NCI-H82 (cell line): ENCODE data around the gene PLEKHG4B.

ENCODE experiments used
- DNase-seq: peaks from one replicate; lab custom pipeline; 2025; lab: John Stamatoyannopoulos, UW

The PLEKHG4B gene

DNA sequence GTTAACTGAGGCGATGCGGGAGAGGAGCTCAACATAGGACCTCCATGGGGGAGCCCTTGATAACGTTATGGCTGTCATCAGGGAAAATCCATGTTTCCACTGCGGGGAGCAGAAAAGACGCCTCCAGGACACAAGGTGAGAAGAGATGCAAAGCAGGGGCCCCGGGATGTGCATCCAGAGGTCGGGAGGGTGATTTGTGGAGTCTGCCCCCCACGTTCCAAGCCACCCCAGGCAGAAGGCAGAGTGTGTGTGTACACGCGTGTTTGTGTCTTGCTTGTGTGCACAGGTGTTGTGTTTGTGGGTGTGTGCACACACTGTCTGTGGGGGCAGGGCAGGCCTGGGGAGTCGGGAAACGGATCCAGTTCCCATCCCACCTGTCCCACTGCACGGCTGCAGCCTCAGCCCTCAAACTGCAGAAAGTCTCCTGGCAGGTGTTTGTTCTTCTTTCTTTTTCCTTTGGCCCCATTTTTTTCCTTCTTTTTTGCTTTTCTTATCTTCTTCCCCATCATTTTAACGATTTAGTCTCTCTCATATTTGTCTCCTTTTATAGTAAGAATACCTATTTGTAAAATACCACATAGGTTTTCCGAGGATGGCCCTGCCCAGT is 17.4 kb upstream of the PLEKHG4B start:
- DNase-seq: no peak

DNA sequence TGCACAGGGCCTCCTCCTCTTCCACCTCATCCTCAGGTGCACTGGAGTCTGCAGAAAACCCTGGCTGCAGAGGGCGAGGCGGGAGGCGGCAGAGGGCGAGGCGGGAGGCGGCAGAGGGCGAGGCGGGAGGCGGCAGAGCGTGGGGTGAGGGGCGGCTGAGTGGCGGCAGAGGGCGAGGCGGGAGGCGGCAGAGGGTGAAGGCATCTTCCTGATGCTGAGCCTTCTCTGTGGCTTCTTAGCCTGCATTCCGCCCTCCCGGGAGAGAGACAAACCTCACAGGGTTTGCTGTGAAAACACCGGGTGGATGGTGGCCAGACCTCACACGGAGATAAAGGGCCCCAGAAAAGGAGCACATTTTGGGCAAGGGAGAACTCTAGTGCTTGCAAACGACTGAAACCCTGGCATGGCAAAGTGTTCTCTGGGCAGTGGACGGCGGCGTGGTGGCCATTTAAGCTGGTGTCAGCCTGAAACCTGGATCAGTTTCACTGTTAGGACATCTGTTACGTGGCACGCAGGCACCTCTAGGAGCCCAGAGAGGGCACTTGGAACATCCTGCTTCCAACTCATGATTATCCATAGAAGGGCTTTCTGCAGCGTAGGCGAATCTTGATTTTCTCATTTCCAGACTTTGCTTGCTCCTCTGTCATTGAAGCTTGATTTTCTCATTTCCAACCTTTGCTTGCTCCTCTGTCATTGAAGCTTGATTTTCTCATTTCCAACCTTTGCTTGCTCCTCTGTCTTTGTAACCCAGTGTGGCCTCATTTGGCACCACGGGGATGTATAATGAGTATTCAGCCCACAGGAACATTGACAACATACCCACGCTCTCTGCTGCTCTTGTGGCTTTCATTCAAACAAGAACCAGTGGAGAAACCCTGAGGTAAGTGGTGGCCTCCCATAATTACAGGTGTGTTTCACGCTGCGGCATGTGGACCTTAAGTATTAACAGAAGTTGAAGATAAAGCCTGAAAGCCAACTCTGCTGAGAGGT is 16.3 kb upstream of the PLEKHG4B start:
- no peak for DNase-seq

DNA sequence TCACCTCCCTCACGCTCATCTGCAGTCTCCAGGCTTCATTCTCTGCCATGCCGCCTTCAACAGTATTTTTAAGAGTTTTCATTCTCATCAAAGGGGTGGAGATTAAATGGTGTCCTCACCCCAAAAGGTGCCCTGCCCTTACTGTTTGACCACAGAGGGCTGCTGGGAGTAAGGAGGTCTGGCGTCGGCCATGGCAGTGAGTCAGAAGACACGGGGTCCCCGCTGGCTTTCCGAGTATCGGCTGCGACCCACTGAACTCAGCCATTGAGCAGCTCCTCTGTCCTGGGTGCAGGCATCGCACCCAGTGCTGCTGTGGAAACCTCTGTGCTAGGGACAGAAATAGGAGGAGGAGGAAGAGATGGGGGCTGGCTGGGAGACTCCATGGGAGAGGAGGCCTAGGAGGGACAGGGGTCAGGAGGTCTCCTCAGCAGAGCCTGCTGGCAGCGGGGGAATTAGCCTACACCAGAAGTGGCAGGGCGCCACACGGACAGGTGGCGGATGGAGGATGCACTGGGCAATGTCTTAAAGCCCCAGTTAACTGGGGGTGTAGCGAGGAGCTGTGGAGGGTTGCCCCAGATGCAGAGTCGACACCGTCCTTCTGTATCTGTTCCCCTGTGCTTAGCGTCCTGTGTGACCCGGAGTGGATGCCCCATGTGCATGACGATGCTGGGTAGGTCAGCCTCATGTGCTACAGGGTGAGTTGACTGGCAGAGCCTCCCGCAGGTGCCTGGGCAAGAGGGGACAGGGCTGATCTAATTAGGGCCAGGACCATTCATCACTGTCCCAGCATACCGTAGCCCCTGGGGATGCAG is 15.4 kb upstream of the PLEKHG4B start:
- DNase-seq: no peak

DNA sequence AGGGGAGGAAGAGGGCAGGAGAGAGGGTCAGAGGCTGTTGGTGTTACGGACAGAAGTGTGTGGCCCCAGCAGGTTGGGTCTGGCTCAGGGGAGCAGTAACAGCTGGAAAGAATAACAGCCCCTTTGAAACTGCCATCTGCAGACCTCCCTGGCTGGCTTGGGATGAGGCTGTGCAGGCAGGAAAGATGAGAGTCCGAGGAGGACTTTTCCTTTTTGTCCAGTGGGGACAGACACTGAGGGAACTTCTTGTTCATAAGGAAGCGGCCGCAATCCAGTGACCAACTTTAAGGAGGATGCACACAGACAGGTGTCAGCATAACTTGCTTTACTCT is 14.8 kb upstream of the PLEKHG4B start:
- no peak for DNase-seq

DNA sequence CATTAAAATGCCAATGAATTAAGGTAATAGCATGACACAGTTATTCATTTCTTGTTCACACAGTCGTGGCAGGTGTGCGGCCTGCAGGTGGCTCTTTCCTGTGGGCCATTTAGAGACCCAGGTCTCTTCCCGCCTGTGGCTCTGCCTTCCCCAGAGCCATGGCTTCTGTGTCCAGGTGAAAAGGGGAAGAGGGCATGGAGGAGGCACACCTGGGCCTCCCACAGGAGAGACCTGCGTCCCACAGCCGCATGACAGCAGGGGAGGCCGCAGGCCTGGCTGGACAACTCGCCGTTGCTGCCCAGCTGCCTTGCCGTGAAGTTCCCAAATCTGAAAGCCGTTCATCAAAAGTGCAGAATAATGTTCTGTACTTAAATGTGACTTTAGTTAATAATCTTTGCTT is 14.4 kb upstream of the PLEKHG4B start:
- no peak for DNase-seq

DNA sequence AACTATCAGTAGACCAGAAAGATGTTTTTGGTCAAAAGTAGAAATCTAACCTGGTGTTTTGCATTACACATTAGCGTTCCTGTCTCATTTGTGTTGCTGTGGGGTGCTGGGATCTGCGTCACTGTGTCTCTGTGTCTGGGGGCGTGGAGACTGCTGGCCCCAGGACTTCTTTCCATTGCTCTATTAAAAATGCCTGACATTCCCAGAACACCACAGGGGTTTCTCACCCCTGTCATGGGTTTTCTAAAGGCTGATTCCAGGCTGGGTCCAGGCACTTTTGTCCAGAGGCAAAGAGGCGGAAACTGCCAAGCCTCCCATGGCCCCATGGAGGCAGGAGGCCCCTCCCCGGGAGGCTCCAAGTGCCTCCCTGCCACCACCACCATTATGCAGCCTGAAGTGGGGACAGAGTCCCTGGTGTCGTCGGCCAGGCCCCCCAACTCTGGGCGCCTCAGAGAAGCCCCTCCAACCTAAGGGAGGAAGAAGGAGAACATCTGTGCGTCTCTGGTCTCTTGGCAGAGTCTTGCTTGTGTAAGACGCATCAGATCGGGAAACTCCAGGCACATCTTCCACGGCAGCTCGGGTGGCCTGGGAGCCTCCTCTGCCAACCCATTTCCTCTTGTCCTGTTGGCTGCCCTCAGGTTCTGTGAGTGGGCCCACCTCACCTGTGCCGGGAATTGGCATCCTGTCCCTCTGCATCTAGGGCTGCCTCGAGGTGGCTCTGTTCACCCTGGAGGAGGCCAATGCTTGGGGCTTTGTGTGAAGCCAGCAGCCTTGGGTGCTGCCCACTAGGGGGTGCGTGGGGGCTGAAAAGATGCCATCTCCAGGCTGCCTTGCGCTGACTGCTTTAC is 13.8 kb upstream of the PLEKHG4B start:
- DNase-seq: peak; percentile 48

DNA sequence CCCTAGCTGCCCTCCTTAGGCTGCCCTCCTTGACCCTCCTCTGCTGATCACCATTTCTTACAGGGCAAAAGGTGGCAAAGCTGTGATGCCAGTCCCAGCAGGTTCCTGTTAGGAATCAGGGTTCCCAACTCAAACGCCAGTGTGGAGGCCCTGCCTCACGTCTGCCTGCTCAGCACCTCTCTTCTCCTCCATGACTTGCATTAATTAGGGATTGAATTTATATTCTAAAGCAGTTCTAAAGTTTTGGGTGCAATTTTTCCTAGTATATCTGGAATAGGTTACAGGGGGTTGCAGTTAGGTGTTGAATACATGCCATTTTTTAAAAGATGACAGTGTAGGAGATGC is 13.2 kb upstream of the PLEKHG4B start:
- DNase-seq: no peak

DNA sequence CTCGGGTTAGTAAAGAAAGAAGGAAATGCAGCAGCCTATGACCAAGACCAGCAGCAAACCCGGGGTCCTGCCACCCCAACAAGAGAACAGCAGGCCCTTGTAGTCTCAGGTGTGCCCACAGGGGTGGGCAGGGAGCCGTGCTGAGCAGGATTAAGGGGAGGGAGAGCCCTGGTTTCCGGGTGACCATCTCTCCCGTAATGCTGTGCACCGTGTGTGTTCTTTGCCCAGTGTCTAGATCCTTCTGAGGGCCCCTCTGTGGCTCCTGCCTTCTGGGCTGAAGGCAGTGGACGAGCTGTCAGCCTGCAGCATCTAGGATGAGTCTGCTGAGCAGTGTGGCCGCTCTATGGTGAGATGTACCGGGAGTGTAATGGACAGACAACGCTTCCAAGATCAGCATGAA is 12.7 kb upstream of the PLEKHG4B start:
- no peak for DNase-seq

DNA sequence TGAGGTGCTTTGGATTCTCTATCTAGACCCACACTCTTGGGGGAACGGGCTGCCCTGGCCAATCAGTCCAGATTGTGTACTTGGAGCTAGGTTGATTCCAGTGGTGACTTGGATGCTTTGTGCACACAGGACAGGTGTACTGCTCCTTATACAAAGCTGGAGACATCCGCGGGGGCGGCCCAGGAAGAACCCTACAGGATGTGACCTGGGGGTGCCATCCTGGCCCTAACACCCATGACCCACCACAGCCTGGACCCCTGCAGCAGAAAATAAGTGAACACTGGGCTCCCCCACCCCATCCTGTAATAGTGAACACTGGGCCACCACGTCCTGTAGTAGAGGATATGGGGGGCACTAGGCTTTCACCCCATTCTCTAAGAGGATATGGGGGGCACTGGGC is 12.1 kb upstream of the PLEKHG4B start:
- DNase-seq: no peak

DNA sequence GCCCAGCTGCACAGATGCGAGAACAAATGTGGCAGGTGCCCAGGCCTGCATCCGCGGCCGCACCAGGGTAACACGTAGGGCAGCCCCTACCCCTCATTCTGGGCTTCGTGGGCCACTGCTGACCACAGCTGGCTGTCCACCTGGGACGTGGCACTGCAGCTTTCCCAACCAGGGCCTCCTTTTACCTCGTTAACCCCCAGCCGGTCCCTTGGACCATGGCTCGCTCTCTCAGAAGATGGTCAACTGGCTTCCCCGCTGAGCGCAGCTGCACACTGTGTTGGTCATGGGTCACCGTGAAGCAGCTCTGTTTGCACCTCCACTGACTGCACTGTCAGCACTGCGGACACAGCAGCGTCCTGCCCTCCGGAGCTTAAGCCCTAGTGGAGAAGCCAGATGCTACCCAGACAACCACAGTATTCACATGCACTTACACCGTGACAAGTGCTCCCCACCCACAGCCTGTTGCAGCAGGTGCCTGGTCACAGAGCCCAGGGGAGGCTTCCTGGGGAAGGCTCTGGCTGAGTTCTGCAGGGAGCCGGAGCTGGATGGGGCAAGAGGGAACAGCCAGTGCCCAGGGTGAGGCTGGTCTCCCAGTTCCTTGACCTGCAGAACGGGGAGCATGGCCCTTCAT is 10.5 kb upstream of the PLEKHG4B start:
- no peak for DNase-seq

DNA sequence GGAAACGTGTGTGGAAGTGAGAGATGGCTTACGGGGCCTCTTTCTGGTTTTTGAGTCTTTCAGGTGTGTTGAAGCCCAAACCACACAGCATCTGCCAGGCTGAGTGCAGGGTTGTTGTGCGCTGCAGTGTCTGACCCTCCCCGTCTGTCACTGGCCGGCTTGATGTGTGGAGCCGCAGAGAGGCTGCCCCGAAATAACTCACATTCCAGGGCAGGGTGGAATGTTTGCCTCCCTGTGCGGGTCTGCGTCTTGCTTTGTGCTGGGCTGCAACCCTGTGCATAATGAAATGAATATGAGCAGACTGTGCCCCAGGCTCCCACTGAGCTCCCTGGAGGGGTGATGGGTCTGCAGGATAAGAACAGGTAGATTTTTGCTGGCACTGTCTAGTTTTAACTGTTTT is 9.9 kb upstream of the PLEKHG4B start:
- DNase-seq: no peak

DNA sequence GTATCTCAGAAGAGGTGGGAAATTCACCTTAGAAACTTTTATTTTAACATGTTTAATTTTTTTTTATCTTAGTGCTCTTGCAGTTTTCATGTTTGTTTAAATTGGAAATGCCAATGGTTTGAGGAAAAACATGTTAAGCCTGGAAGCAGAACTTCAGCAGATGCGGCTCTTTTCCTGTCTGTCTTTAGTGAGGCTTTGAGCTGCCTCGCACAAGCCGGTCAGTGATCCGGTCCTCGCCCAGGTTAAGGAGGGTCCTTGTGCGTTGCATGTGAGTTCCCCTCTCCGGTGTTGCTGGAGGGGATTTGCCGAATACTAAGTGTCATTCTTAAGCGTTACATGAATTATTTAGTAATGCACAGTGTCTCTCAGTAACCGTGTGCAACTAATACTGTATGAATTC is 9.4 kb upstream of the PLEKHG4B start:
- DNase-seq: no peak

DNA sequence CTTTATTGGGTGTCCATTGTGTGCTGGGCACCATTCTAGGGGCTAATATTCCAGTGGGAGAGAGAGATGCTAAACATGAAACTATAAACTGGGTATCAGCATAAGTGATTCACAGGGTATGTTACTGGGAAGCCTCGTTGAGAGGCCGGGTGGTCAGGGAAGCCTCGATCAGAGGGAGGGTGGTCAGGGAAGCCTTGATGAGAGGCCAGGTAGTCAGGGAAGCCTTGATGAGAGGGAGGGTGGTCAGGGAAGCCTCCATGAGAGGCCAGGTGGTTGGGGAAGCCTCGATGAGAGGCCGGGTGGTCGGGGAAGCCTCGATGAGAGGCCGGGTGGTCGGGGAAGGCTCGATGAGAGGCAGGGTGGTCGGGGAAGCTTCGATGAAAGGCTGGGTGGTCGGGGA is 8.9 kb upstream of the PLEKHG4B start:
- no peak for DNase-seq

DNA sequence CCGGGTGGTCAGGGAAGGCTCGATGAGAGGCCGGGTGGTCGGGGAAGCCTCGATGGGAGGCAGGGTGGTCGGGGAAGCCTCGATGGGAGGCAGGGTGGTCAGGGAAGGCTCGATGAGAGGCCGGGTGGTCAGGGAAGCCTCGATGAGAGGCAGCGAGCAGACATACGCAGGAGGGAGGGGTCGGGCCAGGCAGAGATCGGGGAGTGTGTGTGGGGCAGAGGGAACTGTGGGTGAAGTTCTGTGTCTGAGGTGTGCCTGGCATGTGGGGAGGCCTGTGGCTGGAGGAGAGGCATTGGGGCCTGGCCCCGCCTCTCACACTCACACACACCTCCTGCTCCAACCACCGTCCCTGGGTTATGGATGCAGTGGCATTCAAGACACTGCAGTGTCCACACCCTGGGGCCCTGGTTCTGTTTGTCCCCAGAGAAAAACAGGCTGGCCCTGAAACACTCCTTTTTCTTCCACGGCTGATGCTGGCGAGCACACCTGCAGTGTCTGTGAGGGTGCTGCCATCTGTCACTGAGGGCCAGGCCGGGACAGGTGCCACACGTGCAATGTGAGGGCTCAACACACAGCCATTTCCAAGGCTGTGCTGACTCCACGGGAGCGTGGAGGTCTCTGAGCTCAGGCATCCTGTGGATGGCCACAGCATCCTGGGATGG is 6.5 kb upstream of the PLEKHG4B start:
- DNase-seq: no peak

DNA sequence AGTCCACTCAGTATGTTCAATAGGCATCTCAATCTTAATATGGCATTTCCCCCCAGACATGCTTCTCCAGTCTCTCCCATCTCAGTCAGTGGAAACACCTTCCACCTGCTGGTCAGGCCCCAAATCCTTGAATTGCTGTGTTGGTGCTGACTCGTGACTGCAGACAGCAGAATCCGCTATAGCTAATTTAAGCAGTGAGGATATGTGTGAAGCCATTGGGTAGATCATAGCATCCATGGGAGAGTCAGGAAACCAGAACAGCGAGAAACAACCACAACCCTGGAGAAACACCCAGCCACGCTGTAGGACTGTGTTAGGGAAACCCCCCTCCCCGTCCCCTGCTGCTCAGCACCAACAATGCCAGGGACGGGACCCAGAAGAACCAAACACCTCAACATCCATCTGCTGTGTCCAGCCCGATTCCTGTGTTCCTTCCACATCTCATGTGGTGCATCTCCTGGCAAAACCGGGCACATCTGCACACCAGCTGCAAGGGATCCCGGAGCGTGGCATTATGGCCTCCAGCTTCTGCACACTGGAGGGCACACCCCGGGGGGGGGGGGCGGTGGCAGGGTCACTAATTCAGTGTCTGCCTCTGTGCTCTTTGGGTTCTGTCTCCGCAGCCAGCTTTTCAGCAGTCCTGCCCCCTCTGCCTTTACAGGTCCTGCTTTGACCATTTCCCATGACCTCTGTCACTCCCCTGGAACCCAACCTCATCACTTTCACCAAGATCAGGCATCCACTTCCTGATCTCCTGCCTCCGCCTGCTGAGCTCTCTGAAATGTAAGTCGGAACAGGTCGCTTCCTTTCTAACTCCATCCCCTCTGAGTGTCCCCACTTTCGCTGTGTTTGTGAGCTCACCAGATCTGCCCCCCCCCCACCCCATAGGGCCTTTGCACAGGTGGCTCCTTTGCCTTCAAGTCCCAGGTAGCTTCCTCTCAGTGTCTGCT is 2.4 kb upstream of the PLEKHG4B start:
- DNase-seq: no peak

DNA sequence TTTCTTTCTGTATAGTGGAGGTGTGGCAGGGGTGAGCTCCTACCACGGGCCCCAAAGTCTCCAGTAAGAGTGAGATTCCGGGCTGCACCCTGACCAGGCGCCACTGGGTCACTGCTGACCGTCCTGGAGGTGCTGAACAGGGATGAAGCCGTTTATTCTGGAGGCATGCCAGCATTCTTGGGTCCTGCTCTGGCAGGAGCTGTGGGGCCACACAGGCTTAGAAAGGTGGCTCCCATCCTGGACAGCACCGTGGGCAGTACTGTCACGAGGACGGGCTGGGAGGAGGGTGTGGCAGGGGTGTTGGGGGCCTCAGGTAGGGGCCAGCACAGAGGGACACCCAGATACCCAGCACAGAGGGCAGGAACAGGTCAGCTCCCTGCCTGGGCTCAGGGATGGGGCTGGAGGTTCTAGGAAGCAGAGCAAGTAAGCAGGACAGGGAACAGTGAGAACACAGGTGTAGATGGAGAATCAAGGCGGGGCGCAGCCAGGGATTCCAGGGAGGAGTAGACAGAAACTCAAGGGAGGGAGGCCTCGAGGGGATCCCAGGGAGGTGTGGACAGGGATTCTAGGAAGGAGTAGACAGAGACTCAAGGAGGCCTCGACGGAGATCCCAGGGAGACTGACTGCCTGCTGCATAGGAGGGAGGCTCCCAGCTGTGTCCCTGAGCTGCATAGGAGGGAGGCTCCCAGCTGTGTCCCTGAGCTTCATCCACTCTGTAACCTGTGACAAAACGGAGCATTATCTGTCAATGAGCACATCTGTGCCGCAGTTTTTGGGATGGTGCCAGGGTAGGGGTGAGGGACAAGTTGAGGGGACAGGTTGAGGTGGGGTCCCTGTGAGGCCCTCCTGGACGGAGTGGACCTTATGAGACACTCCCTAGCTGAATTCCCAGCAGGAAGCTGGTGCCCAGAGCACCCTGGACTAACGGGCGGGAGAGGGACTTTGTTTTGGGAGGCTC is 1.1 kb upstream of the PLEKHG4B start:
- DNase-seq: no peak

DNA sequence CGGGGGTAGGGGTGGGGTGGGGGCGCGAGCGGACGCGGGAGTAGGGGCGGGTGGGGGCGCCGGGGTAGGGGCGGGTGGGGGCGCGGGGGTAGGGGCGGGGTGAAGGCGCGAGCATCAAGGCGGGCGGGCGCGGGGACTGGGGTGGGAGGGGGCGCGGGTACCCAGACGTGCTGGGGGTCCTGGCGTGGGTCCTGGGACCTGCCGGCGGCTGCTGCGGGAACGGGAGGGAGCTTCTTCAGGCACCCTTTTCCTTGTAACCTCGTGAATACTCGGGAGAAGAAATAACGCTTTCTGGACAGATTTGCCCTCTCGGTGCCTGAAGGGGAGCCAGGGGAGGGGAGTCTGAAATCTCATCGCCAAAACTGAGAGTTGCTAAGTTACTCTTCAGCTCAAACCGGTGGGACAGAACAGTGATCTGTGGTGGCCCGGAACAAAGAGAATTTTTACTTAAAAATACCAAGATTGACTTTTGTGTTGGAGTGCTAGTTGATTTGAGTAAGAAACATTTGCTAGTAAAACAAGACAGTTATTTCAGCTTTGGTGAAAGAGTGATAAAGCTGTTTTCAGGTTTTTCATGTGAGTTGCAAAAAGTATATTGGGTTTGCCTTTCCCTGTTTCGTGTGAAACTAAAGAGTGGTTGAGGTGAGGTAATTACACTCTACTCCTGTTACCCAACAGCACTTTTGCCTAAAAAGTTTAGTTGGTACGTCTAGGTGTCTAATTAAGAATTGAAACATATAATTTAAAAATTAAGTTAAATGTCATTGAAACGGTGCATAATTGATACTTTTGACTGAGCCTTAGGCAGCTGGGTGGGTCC is 643 bp downstream of the PLEKHG4B start:
- DNase-seq: no peak
